ENCODE measurements around the gene RCSD1.

RCSD1 gene

DNA sequence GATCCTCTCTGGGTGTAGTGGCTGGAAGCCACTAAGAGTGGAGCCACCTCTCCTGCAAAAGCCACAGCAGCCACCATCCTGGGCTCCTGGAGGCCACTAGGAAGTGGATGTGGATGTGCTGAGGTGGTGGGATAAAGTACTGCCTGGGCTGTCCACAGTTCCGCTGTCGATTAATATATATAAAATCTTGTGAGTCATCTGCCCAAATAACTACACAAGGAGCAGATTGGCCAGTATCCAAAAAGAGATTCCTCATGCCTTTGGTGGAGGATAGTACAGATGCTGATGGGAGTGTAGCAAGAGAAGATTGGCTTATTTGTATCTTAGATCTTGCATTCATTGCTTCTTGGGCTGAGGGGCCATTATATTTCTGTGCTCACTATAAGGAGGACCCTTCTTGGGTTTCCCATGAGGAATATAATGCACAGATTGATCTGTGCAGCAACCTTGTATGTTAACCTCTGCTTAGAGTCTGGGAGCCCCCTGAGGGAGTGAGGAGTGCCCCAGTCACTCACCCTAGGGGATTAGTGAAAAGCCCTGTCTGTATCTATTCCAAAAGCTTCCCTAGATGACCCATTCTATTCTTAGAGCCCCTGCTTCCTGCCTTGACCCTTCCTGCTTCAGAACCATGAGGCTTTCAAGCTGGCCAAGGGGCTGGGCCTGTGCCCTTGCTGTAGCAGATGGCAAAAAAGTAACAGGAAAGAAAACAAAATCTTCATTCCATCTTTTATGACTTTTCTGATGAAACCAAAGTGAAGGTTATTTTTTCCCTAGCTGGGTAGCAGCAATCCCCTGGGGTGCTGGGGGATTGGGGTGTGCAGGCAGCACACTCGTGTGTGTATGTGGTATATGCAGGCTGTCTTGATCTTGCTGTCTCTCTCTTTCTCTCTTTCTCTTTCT, 31.7 kb downstream of the RCSD1 start:
- TF ChIP-seq TCF4 (CRISPR knock-in tag; IDR thresholded peaks at IDR 0.05; ENCODE audit: borderline replicate concordance) = no peak
- no peak for TF ChIP-seq PPARA (CRISPR knock-in tag; IDR thresholded peaks at IDR 0.05; ENCODE audit: borderline replicate concordance)
- TF ChIP-seq, protein P1, sequence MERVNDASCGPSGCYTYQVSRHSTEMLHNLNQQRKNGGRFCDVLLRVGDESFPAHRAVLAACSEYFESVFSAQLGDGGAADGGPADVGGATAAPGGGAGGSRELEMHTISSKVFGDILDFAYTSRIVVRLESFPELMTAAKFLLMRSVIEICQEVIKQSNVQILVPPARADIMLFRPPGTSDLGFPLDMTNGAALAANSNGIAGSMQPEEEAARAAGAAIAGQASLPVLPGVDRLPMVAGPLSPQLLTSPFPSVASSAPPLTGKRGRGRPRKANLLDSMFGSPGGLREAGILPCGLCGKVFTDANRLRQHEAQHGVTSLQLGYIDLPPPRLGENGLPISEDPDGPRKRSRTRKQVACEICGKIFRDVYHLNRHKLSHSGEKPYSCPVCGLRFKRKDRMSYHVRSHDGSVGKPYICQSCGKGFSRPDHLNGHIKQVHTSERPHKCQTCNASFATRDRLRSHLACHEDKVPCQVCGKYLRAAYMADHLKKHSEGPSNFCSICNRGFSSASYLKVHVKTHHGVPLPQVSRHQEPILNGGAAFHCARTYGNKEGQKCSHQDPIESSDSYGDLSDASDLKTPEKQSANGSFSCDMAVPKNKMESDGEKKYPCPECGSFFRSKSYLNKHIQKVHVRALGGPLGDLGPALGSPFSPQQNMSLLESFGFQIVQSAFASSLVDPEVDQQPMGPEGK (CRISPR knock-in tag; IDR thresholded peaks at IDR 0.05; ENCODE audit: borderline replicate concordance) = no peak
- TF ChIP-seq ZNF565 (CRISPR knock-in tag; conservative IDR thresholded peaks at IDR 0.05; ENCODE audit: low read depth) = no peak
- TF ChIP-seq TOX (CRISPR knock-in tag; IDR thresholded peaks at IDR 0.05; ENCODE audit: borderline replicate concordance) = no peak
- TF ChIP-seq BACH2 (CRISPR knock-in tag; IDR thresholded peaks at IDR 0.05; ENCODE audit: borderline replicate concordance) = no peak
- no peak for TF ChIP-seq ARNTL (CRISPR knock-in tag; IDR thresholded peaks at IDR 0.05; ENCODE audit: borderline replicate concordance, low read depth)
- no peak for TF ChIP-seq SNAI2 (CRISPR knock-in tag; IDR thresholded peaks at IDR 0.05)
- TF ChIP-seq ESRRG (CRISPR knock-in tag; IDR thresholded peaks at IDR 0.05) = no peak
- no peak for TF ChIP-seq ZFP3 (CRISPR knock-in tag; IDR thresholded peaks at IDR 0.05)
- TF ChIP-seq, protein P2, sequence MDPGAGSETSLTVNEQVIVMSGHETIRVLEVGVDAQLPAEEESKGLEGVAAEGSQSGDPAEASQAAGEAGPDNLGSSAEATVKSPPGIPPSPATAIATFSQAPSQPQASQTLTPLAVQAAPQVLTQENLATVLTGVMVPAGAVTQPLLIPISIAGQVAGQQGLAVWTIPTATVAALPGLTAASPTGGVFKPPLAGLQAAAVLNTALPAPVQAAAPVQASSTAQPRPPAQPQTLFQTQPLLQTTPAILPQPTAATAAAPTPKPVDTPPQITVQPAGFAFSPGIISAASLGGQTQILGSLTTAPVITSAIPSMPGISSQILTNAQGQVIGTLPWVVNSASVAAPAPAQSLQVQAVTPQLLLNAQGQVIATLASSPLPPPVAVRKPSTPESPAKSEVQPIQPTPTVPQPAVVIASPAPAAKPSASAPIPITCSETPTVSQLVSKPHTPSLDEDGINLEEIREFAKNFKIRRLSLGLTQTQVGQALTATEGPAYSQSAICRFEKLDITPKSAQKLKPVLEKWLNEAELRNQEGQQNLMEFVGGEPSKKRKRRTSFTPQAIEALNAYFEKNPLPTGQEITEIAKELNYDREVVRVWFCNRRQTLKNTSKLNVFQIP (CRISPR knock-in tag; IDR thresholded peaks at IDR 0.05; ENCODE audit: borderline replicate concordance, low read depth) = no peak
- TF ChIP-seq, protein P3, sequence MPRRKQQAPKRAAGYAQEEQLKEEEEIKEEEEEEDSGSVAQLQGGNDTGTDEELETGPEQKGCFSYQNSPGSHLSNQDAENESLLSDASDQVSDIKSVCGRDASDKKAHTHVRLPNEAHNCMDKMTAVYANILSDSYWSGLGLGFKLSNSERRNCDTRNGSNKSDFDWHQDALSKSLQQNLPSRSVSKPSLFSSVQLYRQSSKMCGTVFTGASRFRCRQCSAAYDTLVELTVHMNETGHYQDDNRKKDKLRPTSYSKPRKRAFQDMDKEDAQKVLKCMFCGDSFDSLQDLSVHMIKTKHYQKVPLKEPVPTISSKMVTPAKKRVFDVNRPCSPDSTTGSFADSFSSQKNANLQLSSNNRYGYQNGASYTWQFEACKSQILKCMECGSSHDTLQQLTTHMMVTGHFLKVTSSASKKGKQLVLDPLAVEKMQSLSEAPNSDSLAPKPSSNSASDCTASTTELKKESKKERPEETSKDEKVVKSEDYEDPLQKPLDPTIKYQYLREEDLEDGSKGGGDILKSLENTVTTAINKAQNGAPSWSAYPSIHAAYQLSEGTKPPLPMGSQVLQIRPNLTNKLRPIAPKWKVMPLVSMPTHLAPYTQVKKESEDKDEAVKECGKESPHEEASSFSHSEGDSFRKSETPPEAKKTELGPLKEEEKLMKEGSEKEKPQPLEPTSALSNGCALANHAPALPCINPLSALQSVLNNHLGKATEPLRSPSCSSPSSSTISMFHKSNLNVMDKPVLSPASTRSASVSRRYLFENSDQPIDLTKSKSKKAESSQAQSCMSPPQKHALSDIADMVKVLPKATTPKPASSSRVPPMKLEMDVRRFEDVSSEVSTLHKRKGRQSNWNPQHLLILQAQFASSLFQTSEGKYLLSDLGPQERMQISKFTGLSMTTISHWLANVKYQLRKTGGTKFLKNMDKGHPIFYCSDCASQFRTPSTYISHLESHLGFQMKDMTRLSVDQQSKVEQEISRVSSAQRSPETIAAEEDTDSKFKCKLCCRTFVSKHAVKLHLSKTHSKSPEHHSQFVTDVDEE (CRISPR knock-in tag; IDR thresholded peaks at IDR 0.05) = no peak
- no peak for TF ChIP-seq RARB (CRISPR knock-in tag; IDR thresholded peaks at IDR 0.05)
- no peak for TF ChIP-seq OSR1 (CRISPR knock-in tag; IDR thresholded peaks at IDR 0.05)
- TF ChIP-seq CSDC2 (CRISPR knock-in tag; IDR thresholded peaks at IDR 0.05) = no peak
- TF ChIP-seq ZC3H10 (CRISPR knock-in tag; IDR thresholded peaks at IDR 0.05) = no peak
- TF ChIP-seq ISL1 (CRISPR knock-in tag; IDR thresholded peaks at IDR 0.05) = no peak
- ATAC-seq = peak; percentile 90

DNA sequence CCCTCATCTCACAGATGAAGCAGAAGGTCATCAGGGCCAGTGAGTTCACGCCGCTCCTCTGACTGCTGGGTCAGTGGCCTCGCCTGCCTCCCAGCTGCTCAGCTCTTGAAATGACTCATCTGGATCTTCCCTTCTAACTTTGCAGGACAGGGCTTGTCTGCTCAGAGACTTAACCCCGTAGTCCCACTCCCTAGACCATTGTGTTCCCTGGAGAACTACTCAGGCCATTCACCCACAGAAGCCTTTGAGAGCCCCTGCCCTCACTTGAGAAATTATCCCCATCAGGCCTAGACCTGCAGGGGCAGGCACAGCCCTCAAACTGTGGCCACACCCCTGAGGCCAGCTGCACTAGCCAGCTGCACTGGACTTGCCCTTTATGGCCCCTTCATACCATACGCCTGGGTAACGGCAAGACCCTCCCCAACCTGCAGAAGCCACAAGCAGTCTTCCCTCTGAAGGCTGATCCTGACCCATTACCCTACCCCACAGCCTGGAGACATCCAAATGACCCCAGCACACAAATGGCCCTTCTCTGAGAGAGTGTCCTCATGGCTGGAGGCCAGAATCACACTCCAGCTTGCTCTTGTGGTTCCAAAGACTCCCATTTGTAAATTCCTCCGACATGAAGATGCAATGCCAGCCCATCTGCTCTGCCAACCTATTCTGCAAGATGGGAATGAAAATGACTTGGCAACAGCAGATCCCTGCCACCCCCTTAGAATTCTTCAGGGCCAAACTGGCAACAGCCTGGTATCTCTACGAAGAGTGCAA, 33.2 kb downstream of the RCSD1 start:
- TF ChIP-seq ZC3H10 (CRISPR knock-in tag; IDR thresholded peaks at IDR 0.05) = no peak
- TF ChIP-seq PPARA (CRISPR knock-in tag; IDR thresholded peaks at IDR 0.05; ENCODE audit: borderline replicate concordance) = no peak
- no peak for TF ChIP-seq ZFP3 (CRISPR knock-in tag; IDR thresholded peaks at IDR 0.05)
- TF ChIP-seq, protein P3 (CRISPR knock-in tag; IDR thresholded peaks at IDR 0.05) = no peak
- TF ChIP-seq ZNF8 (CRISPR knock-in tag; IDR thresholded peaks at IDR 0.05) = no peak
- TF ChIP-seq, protein P1 (CRISPR knock-in tag; IDR thresholded peaks at IDR 0.05; ENCODE audit: borderline replicate concordance) = no peak
- ATAC-seq = peak; percentile 79

Measured in SK-N-SH treated with all-trans-retinoic acid at 6 μM for 48 hours (cell line).